ENCODE data around the gene NEDD9.

NEDD9 gene

DNA sequence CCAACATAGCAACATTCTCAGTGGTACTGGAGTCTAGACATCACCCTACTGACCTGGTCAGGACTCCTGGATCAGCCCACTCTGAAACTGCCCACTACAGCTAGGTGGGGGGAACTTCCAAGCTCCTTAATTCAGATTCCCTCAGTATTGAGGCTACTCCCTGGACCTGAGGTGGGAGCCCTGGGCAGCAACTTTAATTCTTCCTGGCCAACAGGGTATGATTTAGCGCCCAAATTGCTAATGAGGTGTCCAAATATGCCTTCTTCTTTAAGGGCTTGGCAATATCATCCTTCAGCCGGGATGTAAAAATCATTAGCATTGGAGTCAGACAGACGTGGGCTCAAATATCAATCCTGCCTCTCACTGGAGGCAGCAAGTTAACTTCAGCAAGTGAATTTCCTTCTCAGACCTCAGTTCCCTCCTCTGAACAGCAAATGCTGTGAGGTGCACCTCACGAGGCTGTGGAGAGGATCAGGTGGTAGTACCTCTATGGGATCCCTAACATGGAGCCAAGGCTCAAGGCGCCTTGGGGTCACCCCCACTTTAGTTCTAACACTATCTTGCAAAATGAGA, 27.6 kb downstream of the NEDD9 start:
- H3K27ac ChIP-seq, result no peak overlapping the region
- TF ChIP-seq, protein P1, sequence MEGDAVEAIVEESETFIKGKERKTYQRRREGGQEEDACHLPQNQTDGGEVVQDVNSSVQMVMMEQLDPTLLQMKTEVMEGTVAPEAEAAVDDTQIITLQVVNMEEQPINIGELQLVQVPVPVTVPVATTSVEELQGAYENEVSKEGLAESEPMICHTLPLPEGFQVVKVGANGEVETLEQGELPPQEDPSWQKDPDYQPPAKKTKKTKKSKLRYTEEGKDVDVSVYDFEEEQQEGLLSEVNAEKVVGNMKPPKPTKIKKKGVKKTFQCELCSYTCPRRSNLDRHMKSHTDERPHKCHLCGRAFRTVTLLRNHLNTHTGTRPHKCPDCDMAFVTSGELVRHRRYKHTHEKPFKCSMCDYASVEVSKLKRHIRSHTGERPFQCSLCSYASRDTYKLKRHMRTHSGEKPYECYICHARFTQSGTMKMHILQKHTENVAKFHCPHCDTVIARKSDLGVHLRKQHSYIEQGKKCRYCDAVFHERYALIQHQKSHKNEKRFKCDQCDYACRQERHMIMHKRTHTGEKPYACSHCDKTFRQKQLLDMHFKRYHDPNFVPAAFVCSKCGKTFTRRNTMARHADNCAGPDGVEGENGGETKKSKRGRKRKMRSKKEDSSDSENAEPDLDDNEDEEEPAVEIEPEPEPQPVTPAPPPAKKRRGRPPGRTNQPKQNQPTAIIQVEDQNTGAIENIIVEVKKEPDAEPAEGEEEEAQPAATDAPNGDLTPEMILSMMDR (IDR thresholded peaks at IDR 0.05), result no peak
- TF ChIP-seq ZFX (IDR thresholded peaks at IDR 0.05; ENCODE audit: borderline replicate concordance), result no peak

DNA sequence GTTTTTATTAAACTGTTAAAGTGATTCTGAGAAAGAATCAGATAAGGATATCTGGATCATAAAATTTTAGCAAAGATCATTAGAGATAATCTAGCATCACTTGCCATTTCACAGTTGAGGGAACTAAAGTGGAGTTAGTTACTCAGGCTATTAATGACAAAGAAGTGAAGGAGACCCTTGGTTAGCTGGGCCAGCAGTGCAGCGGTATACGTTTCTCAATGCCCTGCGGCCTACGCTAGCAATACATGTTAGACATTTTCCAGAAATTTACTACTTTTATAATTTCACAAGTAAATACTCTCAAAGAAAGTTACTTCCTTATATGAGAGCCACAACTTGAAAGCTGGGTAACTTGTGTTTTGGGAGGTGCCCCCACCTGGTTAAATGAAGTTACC, 28.5 kb downstream of the NEDD9 start:
- no peak overlapping the region for H3K27ac ChIP-seq
- TF ChIP-seq ZFX (IDR thresholded peaks at IDR 0.05; ENCODE audit: borderline replicate concordance), result no peak
- TF ChIP-seq, protein P1 (IDR thresholded peaks at IDR 0.05), result no peak

DNA sequence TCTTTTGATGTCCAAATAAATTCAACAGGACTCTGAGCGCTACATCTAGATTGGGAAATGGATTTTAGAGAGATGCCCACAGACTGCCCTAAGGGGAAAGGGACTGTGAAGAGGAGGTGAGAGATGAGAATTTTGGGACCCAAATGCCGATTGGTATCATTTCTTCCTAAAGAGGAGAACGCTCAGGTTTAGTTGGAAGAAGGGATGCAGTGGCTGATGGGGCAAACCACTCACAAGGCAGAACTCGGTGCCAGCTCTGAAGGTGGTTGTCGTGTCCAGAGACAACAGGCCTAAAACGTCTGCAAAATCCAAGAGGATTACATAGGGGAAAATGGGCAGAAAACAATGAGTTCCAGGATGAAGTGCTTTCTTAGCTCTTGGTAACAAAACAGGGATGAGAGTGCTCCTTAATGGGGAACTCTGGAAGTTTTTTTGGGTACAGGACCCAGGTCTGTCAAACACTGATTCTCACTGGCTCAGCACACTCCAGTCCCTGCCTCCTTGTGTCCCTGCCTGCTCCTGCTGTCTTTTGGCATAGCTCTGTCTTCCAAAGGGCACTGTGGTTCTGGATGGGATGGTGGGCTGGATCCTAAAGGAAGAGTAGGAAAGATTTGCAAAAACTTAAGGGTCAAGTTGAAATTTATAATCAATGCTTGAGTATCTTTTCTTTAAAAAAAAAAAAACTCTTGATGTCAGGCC, 29.0 kb downstream of the NEDD9 start:
- no peak overlapping the region for H3K27ac ChIP-seq
- no peak for TF ChIP-seq ZFX (IDR thresholded peaks at IDR 0.05; ENCODE audit: borderline replicate concordance)
- TF ChIP-seq, protein P1 (IDR thresholded peaks at IDR 0.05), result no peak

DNA sequence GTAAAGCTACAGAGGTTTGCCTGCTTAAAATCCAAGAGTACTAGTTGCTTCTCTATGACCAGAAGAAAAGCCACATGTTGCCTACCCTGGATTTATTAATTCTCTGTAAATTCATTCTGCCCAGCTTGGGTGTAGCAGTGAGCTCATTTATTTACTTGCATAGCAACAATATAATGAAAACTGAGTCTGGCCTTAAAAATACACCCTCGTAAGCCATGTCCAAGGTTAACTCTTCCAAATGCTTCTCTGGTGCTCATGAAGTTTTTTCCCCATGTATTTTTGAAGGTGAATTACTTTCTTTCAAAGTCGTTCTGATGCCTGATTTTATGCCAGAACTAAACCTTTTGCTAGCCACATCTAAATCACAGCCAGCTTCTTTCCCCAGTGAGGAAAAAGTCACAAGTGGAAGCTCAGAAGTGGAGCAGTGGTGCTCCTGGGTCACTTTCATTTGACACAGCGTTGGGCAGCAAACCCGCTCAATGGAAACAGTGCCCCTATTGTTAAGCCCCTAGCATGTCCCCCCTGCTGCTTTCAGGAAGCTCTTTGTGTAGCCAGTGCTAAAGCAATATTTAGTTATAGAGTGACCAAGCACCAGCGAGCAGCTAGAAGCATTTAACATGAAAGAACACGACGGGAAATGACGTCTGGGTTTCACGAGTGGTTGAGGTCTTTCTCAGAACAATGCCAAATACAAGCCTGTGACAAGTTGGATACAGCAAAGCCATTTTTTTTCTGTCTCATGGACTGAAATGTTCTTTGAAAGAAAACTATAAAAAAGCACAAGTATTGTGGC, 29.8 kb downstream of the NEDD9 start:
- TF ChIP-seq, protein P1 (IDR thresholded peaks at IDR 0.05), result no peak
- no peak for TF ChIP-seq ZFX (IDR thresholded peaks at IDR 0.05; ENCODE audit: borderline replicate concordance)

DNA sequence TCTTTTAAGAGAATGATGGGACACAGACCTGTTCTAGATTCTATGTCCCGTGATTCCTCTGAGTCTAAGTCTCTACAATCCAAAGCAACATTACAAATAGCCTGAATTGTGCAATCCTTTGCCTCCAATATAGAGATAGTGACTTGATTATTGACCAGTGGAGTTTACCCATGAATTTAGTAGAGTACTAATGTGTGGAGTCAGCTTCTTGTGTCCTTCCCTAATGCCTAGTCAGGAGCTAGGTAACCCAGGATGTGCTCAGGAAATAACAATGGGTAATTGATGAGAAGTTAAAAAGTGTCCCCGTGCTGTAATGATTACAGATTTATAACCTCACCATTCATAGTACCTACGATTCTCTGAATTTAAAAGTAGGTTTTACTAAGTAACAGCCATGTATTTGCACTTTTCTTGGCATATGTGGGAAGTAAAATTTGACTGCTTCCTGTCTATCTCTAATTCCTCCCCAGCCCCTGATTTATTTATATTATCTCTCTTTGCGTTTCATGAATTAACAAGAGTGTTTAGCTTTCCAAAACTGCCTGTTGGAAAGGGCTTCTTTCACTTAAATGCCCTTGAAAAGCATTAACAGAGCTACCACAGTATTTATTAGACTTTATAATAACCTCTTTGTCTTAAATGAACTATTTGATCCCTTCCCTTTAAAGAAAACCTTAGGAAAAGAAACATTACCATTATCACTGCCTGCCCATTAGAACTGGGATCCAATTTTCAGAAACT, 30.5 kb downstream of the NEDD9 start:
- no peak overlapping the region for H3K27ac ChIP-seq
- TF ChIP-seq ZFX (IDR thresholded peaks at IDR 0.05; ENCODE audit: borderline replicate concordance), result no peak
- TF ChIP-seq, protein P1 (IDR thresholded peaks at IDR 0.05), result no peak

More for the DNA sequence above, 29.8 kb downstream of the NEDD9 start:
- H3K27ac ChIP-seq, result no peak overlapping the region

DNA sequence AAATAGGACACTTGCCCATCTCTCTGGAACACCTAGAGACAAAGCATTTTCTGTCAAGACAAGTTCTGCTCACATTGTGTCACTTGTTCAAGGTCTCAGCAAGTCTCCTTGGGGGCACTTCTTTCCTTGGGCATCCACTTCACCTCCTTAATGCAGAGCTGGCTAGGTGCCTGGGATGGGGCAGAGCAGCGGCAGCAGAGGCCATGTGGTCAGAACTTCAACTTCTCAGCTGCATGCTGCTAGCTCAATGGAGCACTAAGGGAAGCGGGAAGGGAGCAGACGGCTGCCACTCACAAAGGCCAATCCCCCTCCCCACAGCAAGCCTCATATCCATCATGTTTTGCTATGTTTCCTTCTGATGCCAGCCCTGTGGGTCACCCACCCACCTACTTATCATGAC, 31.5 kb downstream of the NEDD9 start:
- no peak overlapping the region for H3K27ac ChIP-seq
- TF ChIP-seq ZFX (IDR thresholded peaks at IDR 0.05; ENCODE audit: borderline replicate concordance), result no peak
- TF ChIP-seq, protein P1 (IDR thresholded peaks at IDR 0.05), result no peak
